AG10803 (cell line): Measurements from ENCODE around the gene EPS15.

Experiments
- DNase-seq: peaks from one replicate; pipeline ENCODE4 v3.0.0; 2010; ENCODE audit warnings: low read depth
- H3K4me3 ChIP-seq: 2 replicates; pipeline ENCODE4 v1.5.1; 2011; ENCODE audit warnings: mild to moderate bottlenecking, low read length, control low read depth
- TF ChIP-seq, protein P1 (sequence below): conservative IDR thresholded peaks from 2 replicates; pipeline ENCODE4 v1.5.1; 2011; ENCODE audit warnings: mild to moderate bottlenecking, low read length, control low read depth, inconsistent platforms

EPS15 gene

DNA sequence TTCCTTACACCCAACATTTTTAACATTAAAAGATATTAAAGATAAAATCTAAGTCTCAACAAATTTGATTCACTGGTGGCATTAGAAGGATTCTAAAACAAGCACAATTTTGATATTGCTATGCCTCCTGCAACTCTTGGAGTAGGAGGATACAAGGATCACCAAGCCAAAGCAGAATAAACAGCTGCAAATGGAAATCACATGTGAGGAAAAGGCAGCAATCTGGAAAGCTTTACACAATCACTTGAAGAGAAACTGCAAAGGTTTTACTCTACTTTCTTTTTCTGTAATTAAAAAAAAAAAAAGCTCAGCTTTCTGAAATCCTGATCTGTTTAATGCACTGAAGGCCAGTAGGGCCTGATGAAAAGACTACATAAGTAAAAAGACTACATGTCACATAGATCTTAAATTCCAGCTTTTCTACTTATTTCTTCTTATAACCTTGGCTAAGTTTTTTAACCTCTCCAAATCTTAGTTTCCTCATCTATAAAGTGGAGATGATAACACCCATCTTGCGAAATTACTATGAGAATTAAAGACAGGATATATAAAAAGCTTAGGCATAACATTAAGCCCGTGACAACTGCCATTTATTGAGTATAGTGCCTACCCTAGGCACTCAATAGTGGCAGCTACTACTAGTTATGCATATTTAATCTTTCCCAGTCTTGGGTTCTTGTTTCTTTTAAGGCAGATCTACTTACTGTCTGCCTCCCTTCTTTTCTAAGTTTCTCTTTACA is 73.5 kb downstream of the EPS15 start:
- TF ChIP-seq, protein P1, sequence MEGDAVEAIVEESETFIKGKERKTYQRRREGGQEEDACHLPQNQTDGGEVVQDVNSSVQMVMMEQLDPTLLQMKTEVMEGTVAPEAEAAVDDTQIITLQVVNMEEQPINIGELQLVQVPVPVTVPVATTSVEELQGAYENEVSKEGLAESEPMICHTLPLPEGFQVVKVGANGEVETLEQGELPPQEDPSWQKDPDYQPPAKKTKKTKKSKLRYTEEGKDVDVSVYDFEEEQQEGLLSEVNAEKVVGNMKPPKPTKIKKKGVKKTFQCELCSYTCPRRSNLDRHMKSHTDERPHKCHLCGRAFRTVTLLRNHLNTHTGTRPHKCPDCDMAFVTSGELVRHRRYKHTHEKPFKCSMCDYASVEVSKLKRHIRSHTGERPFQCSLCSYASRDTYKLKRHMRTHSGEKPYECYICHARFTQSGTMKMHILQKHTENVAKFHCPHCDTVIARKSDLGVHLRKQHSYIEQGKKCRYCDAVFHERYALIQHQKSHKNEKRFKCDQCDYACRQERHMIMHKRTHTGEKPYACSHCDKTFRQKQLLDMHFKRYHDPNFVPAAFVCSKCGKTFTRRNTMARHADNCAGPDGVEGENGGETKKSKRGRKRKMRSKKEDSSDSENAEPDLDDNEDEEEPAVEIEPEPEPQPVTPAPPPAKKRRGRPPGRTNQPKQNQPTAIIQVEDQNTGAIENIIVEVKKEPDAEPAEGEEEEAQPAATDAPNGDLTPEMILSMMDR = no peak
- H3K4me3 ChIP-seq = no peak overlapping the region
- peak; percentile 42 for DNase-seq

DNA sequence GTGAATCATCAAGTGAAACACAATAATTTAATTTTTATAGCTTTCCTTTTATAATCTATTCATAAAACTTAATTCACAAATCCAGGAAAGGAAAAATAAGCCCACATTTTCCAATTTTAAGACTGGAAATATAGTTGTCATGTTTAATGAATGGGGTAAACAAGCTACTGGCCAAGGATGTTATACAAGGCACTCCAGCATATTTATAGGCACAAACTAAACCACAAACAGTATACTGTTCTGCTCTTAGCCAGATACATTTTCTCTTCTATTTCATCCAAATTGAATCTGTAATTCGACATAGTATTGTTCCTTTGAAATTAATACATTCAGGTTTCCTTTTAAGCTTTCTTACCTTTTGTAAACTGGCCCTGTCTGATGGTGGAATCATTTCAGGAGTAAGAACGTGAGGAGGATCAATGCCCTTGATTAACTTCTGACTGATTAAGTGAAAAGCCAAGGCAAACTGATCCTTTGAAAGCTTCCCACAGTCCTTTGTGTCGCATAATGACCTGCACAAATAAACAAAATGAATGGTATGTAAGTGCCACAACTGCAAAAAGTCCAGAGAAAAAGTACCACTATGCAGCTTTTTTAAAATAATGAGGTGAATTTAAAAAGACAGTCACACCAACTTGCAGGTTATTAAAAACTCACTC is 74.4 kb downstream of the EPS15 start:
- TF ChIP-seq, protein P1 = no peak
- H3K4me3 ChIP-seq = no peak overlapping the region
- DNase-seq = no peak

DNA sequence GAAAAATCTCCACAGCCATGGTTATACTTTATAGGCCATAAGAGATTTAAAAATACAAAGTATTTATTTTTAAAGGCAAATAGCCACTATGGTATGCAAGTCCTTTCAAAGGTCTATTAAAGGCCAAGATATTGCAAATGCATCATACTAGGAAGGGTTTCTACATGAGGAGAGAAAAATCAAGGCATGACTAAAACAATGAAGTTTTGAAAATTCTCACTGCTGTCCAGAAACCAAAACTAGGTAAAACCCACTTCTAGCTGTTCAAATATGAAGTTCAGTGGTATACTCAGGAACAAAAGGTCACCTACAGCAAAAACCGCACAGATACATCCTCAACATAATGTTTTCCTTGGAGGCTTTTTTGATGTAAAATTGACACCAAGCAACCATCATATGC is 75.0 kb downstream of the EPS15 start:
- no peak for DNase-seq
- no peak overlapping the region for H3K4me3 ChIP-seq
- TF ChIP-seq, protein P1 = no peak

DNA sequence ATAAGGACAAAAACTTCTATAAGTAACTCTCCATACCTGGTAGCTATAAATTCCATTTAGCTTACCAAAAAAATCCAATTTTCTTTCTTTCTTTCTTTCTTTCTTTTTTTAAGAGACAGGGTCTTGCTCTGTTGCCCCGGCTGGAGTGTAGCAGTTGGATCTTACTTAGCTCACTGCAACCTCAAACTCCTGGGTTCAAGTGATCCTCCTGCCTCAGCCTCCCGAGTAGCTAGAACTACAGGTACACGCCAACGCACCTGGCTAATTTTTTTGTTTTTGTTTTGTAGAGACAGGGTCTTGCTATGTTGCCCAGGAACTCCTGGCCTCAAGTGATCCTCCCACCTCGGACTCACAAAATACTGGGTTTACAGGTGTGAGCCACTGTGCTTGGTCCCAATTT is 75.5 kb downstream of the EPS15 start:
- TF ChIP-seq, protein P1 = no peak
- no peak overlapping the region for H3K4me3 ChIP-seq
- no peak for DNase-seq

DNA sequence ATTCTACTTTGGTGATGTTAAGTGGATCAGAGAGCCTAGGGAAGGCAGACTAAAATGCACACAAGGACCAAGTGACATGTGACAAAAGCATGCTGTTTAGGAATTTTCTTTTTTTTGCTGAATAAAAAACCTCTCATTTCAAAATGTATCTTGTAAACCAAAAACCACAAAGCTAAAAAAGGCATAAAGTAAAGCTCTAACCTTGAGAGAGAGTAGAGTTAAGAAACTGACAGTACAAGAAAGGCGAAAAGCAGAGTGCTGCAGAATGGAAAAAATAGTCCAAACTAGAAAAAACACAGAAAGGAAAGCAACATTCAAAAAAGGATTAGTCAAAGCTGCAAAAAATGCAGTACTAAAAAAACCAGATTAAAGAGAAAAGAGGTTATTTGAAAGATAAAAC is 76.5 kb downstream of the EPS15 start:
- no peak for DNase-seq
- H3K4me3 ChIP-seq = no peak overlapping the region
- TF ChIP-seq, protein P1 = no peak

DNA sequence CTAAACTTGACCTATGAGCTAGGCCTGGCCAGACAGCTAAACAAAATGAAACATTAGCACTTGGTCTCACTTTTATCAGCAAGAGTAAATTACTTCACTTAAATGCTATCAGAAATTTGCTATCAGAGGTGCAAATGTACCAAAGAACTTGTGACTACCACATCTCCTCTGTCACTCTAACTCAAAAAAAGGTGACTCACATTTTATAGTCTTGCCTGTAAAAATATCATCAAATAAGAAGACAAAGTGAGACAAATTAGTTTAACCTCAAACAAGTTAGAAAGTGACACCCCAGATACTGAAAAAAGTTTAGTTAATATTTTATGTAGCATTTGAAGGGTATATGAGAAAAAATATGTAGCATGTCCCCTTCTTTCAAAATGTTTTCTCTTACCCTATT is 76.9 kb downstream of the EPS15 start:
- TF ChIP-seq, protein P1 = no peak
- no peak for DNase-seq
- H3K4me3 ChIP-seq = no peak overlapping the region

DNA sequence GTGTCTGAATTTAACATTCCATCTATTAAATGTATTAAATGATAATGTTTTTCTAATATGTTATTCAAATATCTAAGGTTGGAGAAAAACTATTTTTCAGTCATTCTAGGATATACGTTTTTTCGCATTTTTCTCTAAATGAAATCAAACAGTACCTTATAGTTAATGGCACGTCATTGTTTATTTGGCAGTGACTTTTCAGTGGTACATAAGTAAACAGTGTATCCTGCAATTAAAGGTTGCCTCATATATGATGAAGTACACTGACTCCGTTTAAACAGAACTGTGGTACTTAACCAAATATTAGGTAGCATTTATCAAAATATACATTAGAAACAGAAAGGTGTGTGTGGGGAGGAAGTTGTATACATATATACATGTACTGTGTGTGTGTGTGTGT is 79.2 kb downstream of the EPS15 start:
- no peak for DNase-seq
- no peak overlapping the region for H3K4me3 ChIP-seq
- TF ChIP-seq, protein P1 = no peak
